K562 (cell line): ENCODE data around the gene NEDD4L. TPM values are rescaled to one million over a fixed set of nuclear protein-coding genes. Genes with fewer than 3 reads are reported as not detected.

Experiments used
- CLOCK ChIP-seq: fragments of 250-450 bp; sonication (Bioruptor Pico); IDR thresholded peaks from 2 replicates; pipeline ENCODE4 v1.4.0; 2020; ENCODE audit warnings: mild to moderate bottlenecking, moderate library complexity, borderline replicate concordance
- ELF1 ChIP-seq: fragments of 200-800 bp; sonication (Bioruptor generic); IDR thresholded peaks from 2 replicates; pipeline ENCODE4 v1.6.1; 2016; ENCODE audit warnings: missing genetic modification characterization, missing compliant biosample characterization
- MLLT1 ChIP-seq, 2 experiments: fragments of 450-650 bp; IDR thresholded peaks; 2 replicates each; pipeline ENCODE4 v1.6.1; 2016
- POLR2B ChIP-seq: fragments of 450-650 bp; IDR thresholded peaks from 2 replicates; pipeline ENCODE4 v1.6.1; 2018; ENCODE audit warnings: low read depth; ENCODE audit not compliant: partially characterized antibody
- RAD51 ChIP-seq: fragments of 450-650 bp; IDR thresholded peaks from 2 replicates; pipeline ENCODE4 v1.7.1; 2016; ENCODE audit warnings: low read depth, mild to moderate bottlenecking, borderline replicate concordance
- SIX5 ChIP-seq, 2 experiments: IDR thresholded peaks; 2 replicates each; pipeline ENCODE4 v1.6.1; 2011; ENCODE audit warnings: low read length in 2 of 2, borderline replicate concordance in 1 of 2, low read depth in 1 of 2, mild to moderate bottlenecking in 1 of 2, moderate library complexity in 1 of 2; ENCODE audit not compliant: insufficient read depth in 1 of 2
- TGIF2 ChIP-seq: sonication (generic); formaldehyde crosslinking; IDR thresholded peaks from 2 replicates; pipeline ENCODE4 v1.8.1; 2022; ENCODE audit warnings: mild to moderate bottlenecking, missing genetic modification reagents, moderate library complexity
- USF1 ChIP-seq: sonication (generic); formaldehyde crosslinking; IDR thresholded peaks from 2 replicates; pipeline ENCODE4 v1.9.0; 2022; ENCODE audit warnings: mild to moderate bottlenecking, missing genetic modification reagents
- ZNF184 ChIP-seq: sonication (generic); formaldehyde crosslinking; IDR thresholded peaks from 2 replicates; pipeline ENCODE4 v1.5.0; 2020; ENCODE audit warnings: missing genetic modification reagents
- ZNF407 ChIP-seq: fragments of 450-650 bp; IDR thresholded peaks from 2 replicates; pipeline ENCODE4 v1.6.1; 2016; ENCODE audit warnings: low read depth
- polyA plus RNA-seq, 8 experiments: library from polyadenylated mRNA; depleted of rRNA in 4 of 8; stranded (reverse) in 5 of 8; unstranded in 3 of 8; fragments of >200 nt; fragmentation: Nextera tagmentation in 2 of 8; fragmentation: Illumina TruSeq in 1 of 8; extraction: Ambion mirVana in 2 of 8; extraction: Trizol in 1 of 8; gene quantifications; 2 replicates each; pipeline versions ENCODE4 v1.2.1 to v1.2.3, GENCODE V29; 2011 to 2014; ENCODE audit warnings: inconsistent platforms in 1 of 8, missing spikeins in 1 of 8
- total RNA-seq, 7 experiments: library from RNA; depleted of rRNA in 6 of 7; stranded (reverse); fragments of >200 nt in 6 of 7; fragmentation: Illumina TruSeq in 2 of 7; extraction: Trizol in 2 of 7; gene quantifications; 2 replicates each; pipeline versions ENCODE4 v1.2.1 to v1.2.3, GENCODE V29; 2011 to 2021; ENCODE audit warnings: low replicate concordance in 1 of 7

Gene NEDD4L
- total and polyA plus RNA-seq, 9 of the 15 experiments (the other 6 are each of a cell fraction or from before 2014, with no cell fraction given) = 8.1 to 33.4 (median 19.9) TPM

GRCh38 chr18:58161659-58162058, 117.6 kb downstream of the NEDD4L start (continued):
- TF ChIP-seq CLOCK (CRISPR knock-in tag) (no peak), SIX5 (IDR thresholded peaks at IDR 0.05; ENCODE audit: borderline replicate concordance in 1 of 2, insufficient read depth in 1 of 2, low read depth in 1 of 2, low read length in 2 of 2) (peak; percentile 18 to 45; a peak in 3 of 4 replicates), USF1 (CRISPR knock-in tag) (peak; percentile 65), ZNF184 (CRISPR knock-in tag) (no peak), MLLT1 (IDR thresholded peaks at IDR 0.05) (no peak), RAD51 (peak; percentile 77), TGIF2 (CRISPR knock-in tag) (no peak), POLR2B (no peak), ELF1 (tag) (0 out of 2 replicates have a peak, but pooled peaks have one; percentile 27), ZNF407 (no peak)
